Measurements from ENCODE around the gene TMEM132A. TPM values are rescaled to one million over a fixed set of nuclear protein-coding genes. Genes with fewer than 3 reads are reported as not detected.
A peak's percentile ranks its signal among the peaks of the same experiment; 100 is the strongest.

The TMEM132A gene
- total and polyA plus RNA-seq, 2 of the 13 experiments (the other 11 are each of a cell fraction or from before 2014, with no cell fraction given): 11.1 to 32.9 TPM

- TF ChIP-seq, protein P1, sequence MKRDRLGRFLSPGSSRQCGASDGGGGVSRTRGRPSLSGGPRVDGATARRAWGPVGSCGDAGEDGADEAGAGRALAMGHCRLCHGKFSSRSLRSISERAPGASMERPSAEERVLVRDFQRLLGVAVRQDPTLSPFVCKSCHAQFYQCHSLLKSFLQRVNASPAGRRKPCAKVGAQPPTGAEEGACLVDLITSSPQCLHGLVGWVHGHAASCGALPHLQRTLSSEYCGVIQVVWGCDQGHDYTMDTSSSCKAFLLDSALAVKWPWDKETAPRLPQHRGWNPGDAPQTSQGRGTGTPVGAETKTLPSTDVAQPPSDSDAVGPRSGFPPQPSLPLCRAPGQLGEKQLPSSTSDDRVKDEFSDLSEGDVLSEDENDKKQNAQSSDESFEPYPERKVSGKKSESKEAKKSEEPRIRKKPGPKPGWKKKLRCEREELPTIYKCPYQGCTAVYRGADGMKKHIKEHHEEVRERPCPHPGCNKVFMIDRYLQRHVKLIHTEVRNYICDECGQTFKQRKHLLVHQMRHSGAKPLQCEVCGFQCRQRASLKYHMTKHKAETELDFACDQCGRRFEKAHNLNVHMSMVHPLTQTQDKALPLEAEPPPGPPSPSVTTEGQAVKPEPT (CRISPR knock-in tag; IDR thresholded peaks at IDR 0.05; ENCODE audit: low read depth): no peak
- TF ChIP-seq KMT2A (CRISPR knock-in tag; IDR thresholded peaks at IDR 0.05) (0 out of 2 replicates have a peak, but pooled peaks have one; percentile 50), ZNF160 (CRISPR knock-in tag; IDR thresholded peaks at IDR 0.05) (no peak), ADNP (CRISPR knock-in tag; IDR thresholded peaks at IDR 0.05) (peak; percentile 74), ZNF773 (CRISPR knock-in tag; IDR thresholded peaks at IDR 0.05; ENCODE audit: borderline replicate concordance) (no peak), MED8 (CRISPR knock-in tag; IDR thresholded peaks at IDR 0.05; ENCODE audit: insufficient replicate concordance) (no peak), ZNF782 (CRISPR knock-in tag; IDR thresholded peaks at IDR 0.05; ENCODE audit: borderline replicate concordance) (no peak), EHMT2 (IDR thresholded peaks at IDR 0.05; ENCODE audit: borderline replicate concordance, low read depth, low read length) (no peak), TBP (CRISPR knock-in tag; IDR thresholded peaks at IDR 0.05) (no peak), ZNF431 (CRISPR knock-in tag; IDR thresholded peaks at IDR 0.05; ENCODE audit: borderline replicate concordance, low read depth) (no peak), KLF15 (CRISPR knock-in tag; IDR thresholded peaks at IDR 0.05; ENCODE audit: borderline replicate concordance) (no peak), TOE1 (CRISPR knock-in tag; IDR thresholded peaks at IDR 0.05) (no peak), ZNF784 (CRISPR knock-in tag; IDR thresholded peaks at IDR 0.05; ENCODE audit: borderline replicate concordance) (peak; percentile 94), CREBL2 (CRISPR knock-in tag; IDR thresholded peaks at IDR 0.05; ENCODE audit: borderline replicate concordance) (peak; percentile 72; the same call in 1 of the 2 replicates), NAIF1 (CRISPR knock-in tag; IDR thresholded peaks at IDR 0.05; ENCODE audit: borderline replicate concordance) (no peak), ZNF24 (IDR thresholded peaks at IDR 0.05) (no peak), ELF1 (CRISPR knock-in tag; IDR thresholded peaks at IDR 0.05) (no peak), AFF4 (CRISPR knock-in tag; IDR thresholded peaks at IDR 0.05) (no peak), MBNL3 (CRISPR knock-in tag; conservative IDR thresholded peaks at IDR 0.05) (no peak), DR1 (CRISPR knock-in tag; IDR thresholded peaks at IDR 0.05) (no peak; the same call in 1 of the 2 replicates)
- TF ChIP-seq, protein P2, sequence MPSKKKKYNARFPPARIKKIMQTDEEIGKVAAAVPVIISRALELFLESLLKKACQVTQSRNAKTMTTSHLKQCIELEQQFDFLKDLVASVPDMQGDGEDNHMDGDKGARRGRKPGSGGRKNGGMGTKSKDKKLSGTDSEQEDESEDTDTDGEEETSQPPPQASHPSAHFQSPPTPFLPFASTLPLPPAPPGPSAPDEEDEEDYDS (CRISPR knock-in tag; IDR thresholded peaks at IDR 0.05): no peak
- TF ChIP-seq, protein P3, sequence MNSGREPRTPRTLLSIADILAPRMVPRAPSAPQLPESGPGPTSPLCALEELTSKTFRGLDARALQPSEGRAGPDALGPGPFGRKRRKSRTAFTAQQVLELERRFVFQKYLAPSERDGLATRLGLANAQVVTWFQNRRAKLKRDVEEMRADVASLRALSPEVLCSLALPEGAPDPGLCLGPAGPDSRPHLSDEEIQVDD (CRISPR knock-in tag; IDR thresholded peaks at IDR 0.05; ENCODE audit: borderline replicate concordance): no peak
Measured at GRCh38 chr11:60924110-60924905, at the start of gene TMEM132A (continued).
